H1 (cell line): ENCODE measurements around the gene LLGL2. TPM values are rescaled to one million over a fixed set of nuclear protein-coding genes. Genes with fewer than 3 reads are reported as not detected.
A peak's percentile ranks its signal among the peaks of the same experiment; 100 is the strongest.

Source experiments
- CTCF ChIA-PET: fragments of 300-600 bp; sonication (Branson Sonifier 250); formaldehyde crosslinking; loops from one replicate; lab custom pipeline; 2021; ENCODE audit not compliant: partially characterized antibody; lab: Charles Lee
- POLR2A ChIA-PET: fragments of 300-600 bp; sonication (Branson Sonifier 250); formaldehyde crosslinking; loops from one replicate; lab custom pipeline; 2021; ENCODE audit warnings: inconsistent platforms; ENCODE audit not compliant: partially characterized antibody; lab: Charles Lee
- DNase-seq, 2 experiments: peaks; one replicate each; pipeline versions ENCODE4 v3.0.0 to v3.0.0-alpha.2; 2010 to 2022; ENCODE audit warnings: low spot score in 2 of 2, low read depth in 1 of 2, mixed read lengths in 1 of 2
- FAIRE-seq: peaks from 2 replicates; lab custom pipeline; 2011; peaks lifted over from hg19 to GRCh38; lab: Jason Lieb, UNC
- H2AFZ ChIP-seq: 2 replicates; pipeline ENCODE4 v1.8.1; 2012; ENCODE audit warnings: low read length, inconsistent platforms
- H2AK5ac ChIP-seq: 2 replicates; pipeline ENCODE4 v1.6.1; 2013; ENCODE audit warnings: low read depth, low read length
- H2BK120ac ChIP-seq: replicated peaks from 2 replicates; pipeline ENCODE3; 2013; ENCODE audit warnings: low read depth, low read length, inconsistent platforms
- H2BK12ac ChIP-seq: 2 replicates; pipeline ENCODE4 v1.6.1; 2013; ENCODE audit warnings: low read depth, low read length
- H2BK15ac ChIP-seq: 2 replicates; pipeline ENCODE4 v1.6.1; 2013; ENCODE audit warnings: low read length
- H2BK20ac ChIP-seq: 2 replicates; pipeline ENCODE4 v1.6.1; 2013; ENCODE audit warnings: low read length
- H2BK5ac ChIP-seq: 2 replicates; pipeline ENCODE4 v1.6.1; 2013; ENCODE audit warnings: low read depth, low read length
- H3K14ac ChIP-seq: 2 replicates; pipeline ENCODE4 v1.6.1; 2013; ENCODE audit warnings: inconsistent platforms; ENCODE audit not compliant: insufficient read length
- H3K18ac ChIP-seq: 2 replicates; pipeline ENCODE4 v1.6.1; 2013; ENCODE audit warnings: low read length; ENCODE audit errors: extremely low read depth
- H3K23ac ChIP-seq: 2 replicates; pipeline ENCODE4 v1.6.1; 2013; ENCODE audit warnings: inconsistent platforms; ENCODE audit not compliant: insufficient read length
- H3K23me2 ChIP-seq: 2 replicates; pipeline ENCODE4 v1.6.1; 2013; ENCODE audit warnings: low read depth, low read length
- H3K27ac ChIP-seq: 2 replicates; pipeline ENCODE4 v1.6.1; 2011; ENCODE audit warnings: low read depth, low read length, inconsistent platforms
- H3K27me3 ChIP-seq, 4 experiments: replicated peaks in 1 of 4; 1 replicate in 1 of 4; 2 replicates in 3 of 4; pipeline versions ENCODE4 v1.6.1 to v1.8.1; 2011 to 2013; ENCODE audit warnings: low read length in 3 of 4, mild to moderate bottlenecking in 3 of 4, inconsistent platforms in 2 of 4, mixed read lengths in 2 of 4, moderate library complexity in 1 of 4; ENCODE audit not compliant: control insufficient read depth in 3 of 4, insufficient read depth in 3 of 4; ENCODE audit errors: extremely low read depth in 1 of 4
- H3K36me3 ChIP-seq, 4 experiments: 2 replicates each; pipeline versions ENCODE4 v1.6.1 to v1.8.1; 2011 to 2013; ENCODE audit warnings: mild to moderate bottlenecking in 4 of 4, low read length in 3 of 4, moderate library complexity in 2 of 4, control low read depth in 1 of 4, inconsistent platforms in 1 of 4; ENCODE audit not compliant: insufficient read depth in 4 of 4, control insufficient read depth in 2 of 4
- H3K4ac ChIP-seq: replicated peaks from 2 replicates; pipeline ENCODE3; 2013; ENCODE audit warnings: low read length, low read depth, mixed read lengths, inconsistent platforms; ENCODE audit not compliant: insufficient read length
- H3K4me1 ChIP-seq, 4 experiments: replicated peaks in 1 of 4; 1 replicate in 1 of 4; 2 replicates in 3 of 4; pipeline versions ENCODE4 v1.6.1 to v1.8.1; 2011 to 2013; ENCODE audit warnings: low read length in 3 of 4, inconsistent platforms in 2 of 4, mixed read lengths in 1 of 4; ENCODE audit not compliant: insufficient read depth in 4 of 4, control insufficient read depth in 3 of 4
- H3K4me2 ChIP-seq, 2 experiments: 2 replicates each; pipeline versions ENCODE4 v1.6.1 to v1.8.1; 2011 to 2013; ENCODE audit warnings: low read depth in 2 of 2, low read length in 2 of 2, control low read depth in 1 of 2, inconsistent platforms in 1 of 2, mild to moderate bottlenecking in 1 of 2; ENCODE audit not compliant: insufficient read depth in 1 of 2
- H3K4me3 ChIP-seq, 4 experiments: fragments of 200-600, 300-600 bp in 1 of 4; sonication (generic), shearing (Covaris generic), sonication (Bioruptor Twin) in 1 of 4; 2 replicates each; pipeline versions ENCODE4 v1.5.1 to v1.8.1; 2011 to 2016; ENCODE audit warnings: low read length in 4 of 4, low read depth in 3 of 4, control low read depth in 2 of 4, inconsistent platforms in 2 of 4, mild to moderate bottlenecking in 2 of 4, mixed read lengths in 1 of 4, moderate library complexity in 1 of 4; ENCODE audit not compliant: insufficient read depth in 2 of 4; ENCODE audit errors: extremely low read depth in 1 of 4
- H3K56ac ChIP-seq: replicated peaks from 2 replicates; pipeline ENCODE3; 2013; ENCODE audit warnings: low read depth, mild to moderate bottlenecking, mixed read lengths, low read length, inconsistent platforms; ENCODE audit not compliant: insufficient read length
- H3K79me1 ChIP-seq: 2 replicates; pipeline ENCODE4 v1.6.1; 2013; ENCODE audit warnings: low read depth, low read length, control low read depth
- H3K79me2 ChIP-seq, 2 experiments: 2 replicates each; pipeline versions ENCODE4 v1.6.1 to v1.8.1; 2012 to 2013; ENCODE audit warnings: low read length in 2 of 2, mild to moderate bottlenecking in 2 of 2, inconsistent platforms in 1 of 2; ENCODE audit not compliant: insufficient read depth in 2 of 2, control insufficient read depth in 1 of 2
- H3K9ac ChIP-seq, 4 experiments: replicated peaks in 1 of 4; 1 replicate in 1 of 4; 2 replicates in 3 of 4; pipeline versions ENCODE4 v1.6.1 to v1.8.1; 2011 to 2013; ENCODE audit warnings: low read depth in 3 of 4, low read length in 3 of 4, control low read depth in 2 of 4, mild to moderate bottlenecking in 2 of 4, moderate library complexity in 2 of 4, inconsistent platforms in 1 of 4; ENCODE audit errors: extremely low read depth in 1 of 4
- H3K9me3 ChIP-seq, 2 experiments: 2 replicates each; pipeline versions ENCODE4 v1.6.1 to v1.8.1; 2012 to 2013; ENCODE audit warnings: mild to moderate bottlenecking in 2 of 2, moderate library complexity in 2 of 2, control low read depth in 1 of 2, inconsistent platforms in 1 of 2, low read depth in 1 of 2, low read length in 1 of 2, mixed read lengths in 1 of 2; ENCODE audit not compliant: insufficient read depth in 2 of 2
- H4K20me1 ChIP-seq, 2 experiments: replicated peaks in 1 of 2; 2 replicates each; pipeline versions ENCODE3 to v1.8.1; 2011 to 2013; ENCODE audit warnings: inconsistent platforms in 2 of 2, low read length in 2 of 2, mild to moderate bottlenecking in 1 of 2; ENCODE audit not compliant: insufficient read depth in 2 of 2, control insufficient read depth in 1 of 2
- H4K5ac ChIP-seq: 2 replicates; pipeline ENCODE4 v1.6.1; 2013; ENCODE audit warnings: low read length, low read depth, mixed read lengths, inconsistent platforms; ENCODE audit not compliant: insufficient read length
- H4K8ac ChIP-seq: 2 replicates; pipeline ENCODE4 v1.8.0; 2013; ENCODE audit warnings: mild to moderate bottlenecking, moderate library complexity, low read length, inconsistent platforms; ENCODE audit not compliant: insufficient read depth; ENCODE audit errors: extremely low read depth
- H4K91ac ChIP-seq: replicated peaks from 2 replicates; pipeline ENCODE3; 2013; ENCODE audit warnings: low read length, mixed read lengths, inconsistent platforms; ENCODE audit not compliant: insufficient read length
- ASH2L ChIP-seq: fragments of 200-600, 300-600 bp; sonication (generic); IDR thresholded peaks from one replicate; pipeline ENCODE4 v1.7.1; 2017; ENCODE audit warnings: low read length
- CBX5 ChIP-seq: fragments of 300-800, 300-1000 bp; sonication (generic); IDR thresholded peaks from 2 replicates; pipeline ENCODE4 v1.7.1; 2016; ENCODE audit warnings: antibody characterized with exemption, low read length, low read depth
- GTF2F1 ChIP-seq: IDR thresholded peaks from 2 replicates; pipeline ENCODE4 v1.6.1; 2012; ENCODE audit warnings: low read depth, low read length, improper control_type of control experiment, borderline replicate concordance
- POLR2AphosphoS5 ChIP-seq: IDR thresholded peaks from 2 replicates; pipeline ENCODE4 v1.6.1; 2011; ENCODE audit warnings: low read depth, low read length
- SUZ12 ChIP-seq: fragments of 200-600 bp; sonication (generic); IDR thresholded peaks from 2 replicates; pipeline ENCODE4 v1.6.1; 2012; ENCODE audit warnings: mild to moderate bottlenecking, inconsistent platforms, low read length, moderate library complexity, mixed read lengths
- TBP ChIP-seq: IDR thresholded peaks from 2 replicates; pipeline ENCODE4 v1.6.1; 2011; ENCODE audit warnings: low read depth, low read length, improper control_type of control experiment
- TCF12 ChIP-seq: IDR thresholded peaks from 2 replicates; pipeline ENCODE4 v1.6.1; 2011; ENCODE audit warnings: low read depth, mild to moderate bottlenecking, low read length
- WGBS, 2 experiments: shearing (Covaris generic) in 1 of 2; methylation state at CpG; one replicate each; pipeline versions ENCODE4 v1.1.6 to v1.1.7; 2013 to 2015; ENCODE audit warnings: low lambda C conversion rate in 2 of 2, mixed read lengths in 2 of 2, inconsistent platforms in 1 of 2, low coverage in 1 of 2, missing lambda C conversion rate in 1 of 2; ENCODE audit not compliant: insufficient replicate concordance in 2 of 2, insufficient coverage in 1 of 2, insufficient read length in 1 of 2; ENCODE audit errors: extremely low coverage in 1 of 2, missing lambda C conversion rate in 1 of 2; 5-methylcytosine and 5-hydroxymethylcytosine counted together
- polyA plus RNA-seq, 7 experiments: library from polyadenylated mRNA; depleted of rRNA in 3 of 7; stranded (reverse) in 5 of 7; unstranded in 2 of 7; fragments of >200 nt in 5 of 7; fragments of 200-250 nt in 2 of 7; gene quantifications; 1 replicate in 5 of 7; 2 replicates in 1 of 7; 4 replicates in 1 of 7; pipeline versions ENCODE4 v1.2.1 to v1.2.3, GENCODE V29; 2011 to 2013; ENCODE audit warnings: missing spikeins in 2 of 7, mixed read lengths in 2 of 7
- total RNA-seq: library from RNA; stranded (reverse); fragmentation: NEBNext Ultra II Directional; extraction: Animal tissue kit (Norgen Biotek cat#: 25700); gene quantifications from 2 replicates; pipeline ENCODE4 v1.2.1, GENCODE V29; 2021

LLGL2 gene
- total and polyA plus RNA-seq, 2 of the 8 experiments (the other 6 are each of a cell fraction or from before 2014, with no cell fraction given): 64.5 to 77.1 TPM

DNA sequence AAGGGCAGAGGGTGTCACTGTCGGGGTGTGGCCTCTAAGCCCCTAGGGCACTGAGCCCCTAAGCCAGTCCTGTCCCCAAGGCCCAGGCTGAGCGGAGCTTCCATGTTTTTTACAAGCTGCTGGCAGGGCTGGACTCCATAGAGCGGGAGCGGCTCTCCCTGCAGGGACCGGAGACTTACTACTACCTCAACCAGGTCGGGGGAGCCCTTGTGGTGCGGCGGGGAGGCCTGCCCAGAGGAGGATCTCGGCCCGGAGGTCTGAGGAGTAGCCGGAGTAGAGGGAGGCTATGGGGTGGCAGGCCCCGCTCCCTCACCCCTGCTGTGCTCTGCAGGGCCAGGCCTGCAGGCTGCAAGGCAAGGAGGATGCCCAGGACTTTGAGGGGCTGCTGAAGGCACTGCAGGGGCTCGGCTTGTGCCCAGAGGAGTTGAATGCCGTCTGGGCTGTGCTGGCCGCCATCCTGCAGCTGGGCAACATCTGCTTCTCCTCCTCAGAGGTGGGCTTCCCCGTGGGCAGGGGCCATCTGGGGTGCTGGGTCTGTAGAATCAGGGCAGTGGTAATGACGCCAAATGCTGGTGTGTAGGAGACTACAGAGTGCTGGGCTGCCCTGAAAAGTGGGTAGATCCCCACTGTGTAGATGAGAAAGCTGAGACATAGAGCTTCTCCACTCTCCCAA lies 67.0 kb downstream of the LLGL2 start:
- Histone ChIP-seq H3K23ac (no peak overlapping the region), H3K9me3 (no peaks in the 10 kb centered on the region), H3K18ac (no peak overlapping the region), H4K20me1 (peaks cover 0 to 2% of the 10 kb centered on the region in 2 experiments), H3K9ac (no peak overlapping the region), H3K4me3 (no peak overlapping the region), H4K5ac (no peak overlapping the region)
- ChIA-PET CTCF (interaction anchor here (0.9 to 59.2 kb wide), 8 partner anchors 10 to 70 kb away, joined by 3 to 2200 read pairs (median 6); partner anchors contain the start of genes RECQL5, SAP30BP and SMIM5), POLR2A (no interaction called here)
- no peak for TF ChIP-seq GTF2F1
- TF ChIP-seq TCF12: no peak
- no peak for TF ChIP-seq CBX5
- TF ChIP-seq POLR2AphosphoS5: no peak
- no peak for TF ChIP-seq TBP
- no peak for TF ChIP-seq ASH2L
- no peak for TF ChIP-seq SUZ12
- TF ChIP-seq, all 59 proteins: peak for 0
- H3K4me1 ChIP-seq: peaks cover 0 to 9% (median 3%) of the 10 kb centered on the region in 4 experiments; a peak in 5 of 7 replicates
- H2BK20ac ChIP-seq: no peak overlapping the region
- no peak overlapping the region for H2BK15ac ChIP-seq
- H2AFZ ChIP-seq: no peak overlapping the region
- H2BK12ac ChIP-seq: no peak overlapping the region
- DNase-seq: no peak
- H3K4me2 ChIP-seq: no peak overlapping the region
- H3K36me3 ChIP-seq: no peaks in the 10 kb centered on the region
- no peak overlapping the region for H3K27ac ChIP-seq
- no peak overlapping the region for H4K91ac ChIP-seq
- H2AK5ac ChIP-seq: peak overlapping the region; percentile 39; the same call in 1 of the 2 replicates
- no peak overlapping the region for H2BK120ac ChIP-seq
- no peaks in the 10 kb centered on the region for H3K79me1 ChIP-seq
- no peaks in the 10 kb centered on the region for H3K79me2 ChIP-seq
- no peak for FAIRE-seq
- H4K8ac ChIP-seq: no peak overlapping the region
- H3K56ac ChIP-seq: no peak overlapping the region
- H3K23me2 ChIP-seq: peaks cover 14% of the 10 kb centered on the region; the same call in 1 of the 2 replicates
- H3K14ac ChIP-seq: no peak overlapping the region
- peaks cover 0 to 13% (median 5%) of the 10 kb centered on the region in 4 experiments; a peak in 4 of 7 replicates for H3K27me3 ChIP-seq
- H3K4ac ChIP-seq: no peak overlapping the region
- H2BK5ac ChIP-seq: no peak overlapping the region
- 85% methylated on average over 14 of the region's 17 CpGs; no CpG with 5 or more reads in 1 of the 2 experiments for WGBS, 2 experiments
